Right atrium auricular region (tissue), 2 donors: ENCODE measurements around the gene ITPKB. TPM values are rescaled to one million over a fixed set of nuclear protein-coding genes. Genes with fewer than 3 reads are reported as not detected.

Source experiments
- DNase-seq: peaks from one replicate; pipeline ENCODE4 v3.0.0-alpha.2; 2019; ENCODE audit warnings: low spot score
- H3K27ac ChIP-seq, 2 donors: fragments of 200-600 bp; sonication (generic); 1 replicate in 1 of 2; 2 replicates in 1 of 2; pipeline ENCODE4 v1.5.1; 2016 to 2019
- H3K27me3 ChIP-seq, 2 donors: fragments of 200-600 bp; sonication (generic); one replicate each; pipeline versions ENCODE4 v1.5.1 to v1.6.0; 2017 to 2019
- H3K36me3 ChIP-seq: fragments of 200-600 bp; sonication (generic); one replicate; pipeline ENCODE4 v1.5.1; 2016
- H3K4me1 ChIP-seq, 2 donors: fragments of 200-600 bp; sonication (generic); one replicate each; pipeline versions ENCODE4 v1.5.1 to v1.6.0; 2017 to 2019
- H3K4me3 ChIP-seq, 2 donors: fragments of 200-600 bp; sonication (generic); 1 replicate in 1 of 2; 2 replicates in 1 of 2; pipeline ENCODE4 v1.5.1; 2017 to 2019; ENCODE audit warnings: mild to moderate bottlenecking in 1 of 2, moderate library complexity in 1 of 2
- H3K9me3 ChIP-seq, 2 donors: fragments of 200-600 bp; sonication (generic); one replicate each; pipeline ENCODE4 v1.5.1; 2019
- CTCF ChIP-seq, 2 donors: fragments of 200-600 bp; sonication (generic); IDR thresholded peaks; one replicate each; pipeline ENCODE4 v1.5.1; 2019; ENCODE audit warnings: antibody characterized with exemption in 2 of 2
- total RNA-seq, 2 donors: library from RNA; depleted of rRNA; stranded (reverse); fragments of >200 nt; gene quantifications; one replicate each; pipeline ENCODE4 v1.1.0, GENCODE V29; 2016

The ITPKB gene
- total RNA-seq, 2 donors from 2014 or later, result 10.8 to 11.0 TPM

- TF ChIP-seq CTCF (IDR thresholded peaks at IDR 0.05), result no peak
- Histone ChIP-seq H3K36me3 (no peaks in the 10 kb centered on the region), H3K4me1 (peaks cover 0 to 3% of the 10 kb centered on the region in 2 donors), H3K9me3 (no peaks in the 10 kb centered on the region), H3K4me3 (no peak overlapping the region), H3K27me3 (no peaks in the 10 kb centered on the region), H3K27ac (no peak overlapping the region)
- DNase-seq, result no peak
These were observed 156.1 kb downstream of the ITPKB start for GRCh38 chr1:226582966-226583365.

Other genes with a start within 250 kb of the ITPKB start
- under 1 TPM; 0.43 to 0.70 TPM for gene STUM, start 190.5 kb downstream of the ITPKB start, total RNA-seq
- 10 to 100 TPM; 22.6 to 23.3 TPM for gene PSEN2, start 131.3 kb upstream of the ITPKB start, total RNA-seq
- gene COQ8A, start 201.0 kb upstream of the ITPKB start, total RNA-seq, result 100 to 1,000 TPM; 158 to 253 TPM